Thoracic aorta (tissue), 2 donors: ENCODE results near the gene SLC39A11. TPM values are rescaled to one million over a fixed set of nuclear protein-coding genes. Genes with fewer than 3 reads are reported as not detected.

Source experiments
- ATAC-seq: fragments of 150-250 bp; one replicate; pipeline ENCODE4 v1.8.0; 2017; ENCODE audit warnings: low read depth; ENCODE audit not compliant: insufficient number of reproducible peaks, low FRiP score
- DNase-seq: peaks from one replicate; pipeline ENCODE4 v3.0.0-alpha.2; 2020; ENCODE audit warnings: low spot score
- H3K27ac ChIP-seq, 2 donors: fragments of 200-600 bp; sonication (generic); 1 replicate in 1 of 2; 2 replicates in 1 of 2; pipeline ENCODE4 v1.5.1; 2016; ENCODE audit warnings: mild to moderate bottlenecking in 2 of 2, moderate library complexity in 2 of 2
- H3K27me3 ChIP-seq: fragments of 200-600 bp; sonication (generic); replicated peaks from 2 replicates; pipeline ENCODE4 v1.6.0; 2016; ENCODE audit warnings: mild to moderate bottlenecking; ENCODE audit not compliant: insufficient read depth
- H3K36me3 ChIP-seq: fragments of 200-600 bp; sonication (generic); one replicate; pipeline ENCODE4 v1.5.1; 2016
- H3K4me1 ChIP-seq, 2 donors: fragments of 200-600 bp; sonication (generic); 1 replicate in 1 of 2; 2 replicates in 1 of 2; pipeline versions ENCODE4 v1.5.1 to v1.6.0; 2016; ENCODE audit warnings: low read depth in 2 of 2, mild to moderate bottlenecking in 1 of 2; ENCODE audit not compliant: control insufficient read depth in 1 of 2
- H3K4me3 ChIP-seq: fragments of 200-600 bp; sonication (generic); 2 replicates; pipeline ENCODE4 v1.5.1; 2016; ENCODE audit warnings: mild to moderate bottlenecking
- H3K9me3 ChIP-seq: fragments of 200-600 bp; sonication (generic); 2 replicates; pipeline ENCODE4 v1.5.1; 2016
- total RNA-seq, 2 donors: library from RNA; depleted of rRNA; stranded (reverse); fragments of >200 nt; gene quantifications; one replicate each; pipeline versions ENCODE4 v1.1.0 to v1.2.3, GENCODE V29; 2016
- TF ChIP-seq, protein P1 (sequence below): fragments of 200-600 bp; sonication (generic); IDR thresholded peaks from one replicate; pipeline ENCODE4 v1.5.1; 2019; ENCODE audit warnings: antibody characterized with exemption

The SLC39A11 gene
- total RNA-seq, 2 donors from 2014 or later = 12.0 to 29.1 TPM

DNA sequence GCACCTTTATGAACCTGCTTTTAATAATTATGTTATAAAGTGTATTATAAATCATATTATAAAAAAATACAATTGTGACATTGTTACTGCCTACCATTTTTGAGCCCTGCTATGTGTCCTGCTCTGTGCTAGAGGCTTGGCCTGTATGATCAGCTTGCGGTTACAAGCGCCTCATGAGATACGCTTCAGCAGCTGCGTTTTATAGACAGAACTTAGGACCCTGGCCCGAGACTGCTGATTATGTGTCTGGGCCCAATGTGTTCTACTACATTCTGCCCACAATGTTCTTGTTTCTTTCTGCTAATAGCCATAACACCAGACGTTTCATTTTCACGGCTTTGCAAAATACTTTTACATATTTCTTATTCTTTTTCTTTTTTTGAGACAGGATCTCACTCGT, 395.8 kb downstream of the SLC39A11 start:
- DNase-seq = no peak
- H3K27ac ChIP-seq = no peak overlapping the region
- ATAC-seq = no peak
- no peak overlapping the region for H3K4me3 ChIP-seq
- H3K36me3 ChIP-seq = no peaks in the 10 kb centered on the region
- no peaks in the 10 kb centered on the region for H3K27me3 ChIP-seq
- H3K4me1 ChIP-seq = no peaks in the 10 kb centered on the region
- H3K9me3 ChIP-seq = no peaks in the 10 kb centered on the region
- TF ChIP-seq, protein P1, sequence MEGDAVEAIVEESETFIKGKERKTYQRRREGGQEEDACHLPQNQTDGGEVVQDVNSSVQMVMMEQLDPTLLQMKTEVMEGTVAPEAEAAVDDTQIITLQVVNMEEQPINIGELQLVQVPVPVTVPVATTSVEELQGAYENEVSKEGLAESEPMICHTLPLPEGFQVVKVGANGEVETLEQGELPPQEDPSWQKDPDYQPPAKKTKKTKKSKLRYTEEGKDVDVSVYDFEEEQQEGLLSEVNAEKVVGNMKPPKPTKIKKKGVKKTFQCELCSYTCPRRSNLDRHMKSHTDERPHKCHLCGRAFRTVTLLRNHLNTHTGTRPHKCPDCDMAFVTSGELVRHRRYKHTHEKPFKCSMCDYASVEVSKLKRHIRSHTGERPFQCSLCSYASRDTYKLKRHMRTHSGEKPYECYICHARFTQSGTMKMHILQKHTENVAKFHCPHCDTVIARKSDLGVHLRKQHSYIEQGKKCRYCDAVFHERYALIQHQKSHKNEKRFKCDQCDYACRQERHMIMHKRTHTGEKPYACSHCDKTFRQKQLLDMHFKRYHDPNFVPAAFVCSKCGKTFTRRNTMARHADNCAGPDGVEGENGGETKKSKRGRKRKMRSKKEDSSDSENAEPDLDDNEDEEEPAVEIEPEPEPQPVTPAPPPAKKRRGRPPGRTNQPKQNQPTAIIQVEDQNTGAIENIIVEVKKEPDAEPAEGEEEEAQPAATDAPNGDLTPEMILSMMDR = no peak

DNA sequence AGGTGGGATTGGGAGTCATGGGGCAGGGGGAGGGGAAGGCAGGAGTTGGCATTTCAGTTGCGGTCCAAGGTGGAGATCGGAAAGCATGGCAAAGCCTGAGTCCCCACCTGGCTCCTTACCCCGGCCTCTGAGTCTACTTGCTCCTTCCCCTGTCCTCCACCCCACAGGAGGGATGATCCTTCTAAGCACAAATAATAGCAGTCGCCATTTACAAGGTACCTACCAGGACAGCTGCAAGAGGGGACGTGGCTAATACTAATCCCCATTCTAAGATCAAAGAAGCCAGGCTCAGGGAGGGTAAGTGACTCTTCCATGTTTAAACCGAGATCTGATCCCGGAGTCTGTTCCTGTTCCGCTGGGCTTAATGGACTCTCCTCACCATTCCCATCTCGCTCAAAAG, 396.3 kb downstream of the SLC39A11 start:
- H3K36me3 ChIP-seq = no peaks in the 10 kb centered on the region
- no peak overlapping the region for H3K27ac ChIP-seq
- no peak for ATAC-seq
- TF ChIP-seq, protein P1 = no peak
- no peaks in the 10 kb centered on the region for H3K27me3 ChIP-seq
- no peak overlapping the region for H3K4me3 ChIP-seq
- H3K4me1 ChIP-seq = no peaks in the 10 kb centered on the region
- H3K9me3 ChIP-seq = no peaks in the 10 kb centered on the region
- no peak for DNase-seq

DNA sequence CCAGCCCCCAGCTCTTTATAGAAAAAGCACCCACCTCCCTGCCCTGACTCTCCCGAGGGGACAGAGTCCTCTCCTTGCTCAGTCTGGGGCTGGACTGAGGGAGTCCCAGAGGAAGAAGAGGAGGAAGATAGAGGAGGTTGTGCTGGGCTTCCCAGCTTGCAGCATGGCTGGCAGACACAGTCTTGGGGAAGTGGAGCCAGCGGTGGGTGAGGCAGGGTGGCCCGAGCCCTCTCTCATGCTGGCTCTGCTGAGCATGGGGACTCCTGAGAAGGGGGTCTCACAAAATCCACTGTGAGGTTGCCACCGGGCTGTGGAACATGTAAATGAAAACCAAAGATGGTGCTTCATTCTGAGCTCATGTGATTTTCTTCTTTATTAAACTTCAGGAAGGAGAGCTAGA, 398.5 kb downstream of the SLC39A11 start:
- TF ChIP-seq, protein P1 = no peak
- Histone ChIP-seq H3K4me3 (no peak overlapping the region), H3K4me1 (no peaks in the 10 kb centered on the region), H3K9me3 (no peaks in the 10 kb centered on the region), H3K27ac (no peak overlapping the region), H3K36me3 (no peaks in the 10 kb centered on the region), H3K27me3 (no peaks in the 10 kb centered on the region)
- ATAC-seq (no peak), DNase-seq (no peak)

DNA sequence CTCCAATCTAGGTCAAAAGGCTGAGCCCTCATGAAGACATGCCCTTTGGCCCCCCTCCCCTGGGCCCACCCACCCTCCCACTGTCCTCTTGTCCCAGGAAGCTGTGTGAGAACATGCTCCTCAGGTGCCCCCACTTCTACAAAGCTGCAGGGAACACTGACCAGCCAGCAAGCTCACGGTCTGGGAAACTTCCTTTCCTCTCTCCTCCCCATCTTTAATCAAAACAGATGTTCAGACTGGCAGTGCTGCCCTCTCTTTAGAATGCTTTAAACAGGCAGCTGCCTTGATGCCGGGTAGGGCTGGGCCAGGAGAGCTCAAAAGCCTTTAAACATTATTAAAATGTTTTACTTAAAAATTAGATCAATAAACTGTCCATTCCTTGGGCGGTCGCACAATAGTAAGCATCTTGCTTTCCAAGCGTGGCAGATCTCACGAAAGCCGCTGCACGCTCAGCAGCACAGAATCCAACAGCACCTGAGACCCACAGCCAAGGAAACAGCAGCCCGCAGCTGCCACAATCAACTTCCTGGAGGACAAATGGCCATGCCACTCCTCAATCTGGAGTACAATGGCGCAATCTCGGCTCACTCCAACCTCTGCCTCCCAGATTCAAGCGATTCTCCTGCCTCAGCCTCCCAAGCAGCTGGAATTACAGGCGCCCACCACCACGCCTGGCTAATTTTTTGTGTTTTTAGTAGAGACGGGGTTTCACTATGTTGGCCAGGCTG, 399.2 kb downstream of the SLC39A11 start:
- no peak overlapping the region for H3K4me3 ChIP-seq
- DNase-seq = no peak
- TF ChIP-seq, protein P1 = no peak
- ATAC-seq = no peak
- no peaks in the 10 kb centered on the region for H3K36me3 ChIP-seq
- no peaks in the 10 kb centered on the region for H3K9me3 ChIP-seq
- no peak overlapping the region for H3K27ac ChIP-seq
- no peaks in the 10 kb centered on the region for H3K27me3 ChIP-seq
- H3K4me1 ChIP-seq = no peaks in the 10 kb centered on the region

DNA sequence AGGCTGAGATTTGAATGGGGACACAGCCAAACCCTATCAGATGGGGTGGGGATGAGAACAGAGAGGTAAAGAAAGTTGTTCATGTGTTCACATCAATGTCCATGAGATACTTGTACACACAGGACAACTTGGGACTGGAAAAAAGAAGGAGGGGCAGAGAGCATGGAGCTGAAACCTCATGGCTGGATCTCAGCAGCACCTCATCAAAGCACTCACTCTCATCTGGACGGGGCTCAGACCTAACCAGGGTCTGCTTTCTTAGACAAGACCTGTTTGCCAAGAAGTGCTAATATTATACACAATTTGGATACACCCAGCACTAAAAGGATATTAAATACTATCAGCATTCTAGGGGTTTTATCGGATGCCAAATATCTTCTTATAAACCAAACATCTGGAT, 399.8 kb downstream of the SLC39A11 start:
- no peak for DNase-seq
- no peak for ATAC-seq
- Histone ChIP-seq H3K27ac (no peak overlapping the region), H3K27me3 (no peaks in the 10 kb centered on the region), H3K4me3 (no peak overlapping the region), H3K9me3 (no peaks in the 10 kb centered on the region), H3K36me3 (no peaks in the 10 kb centered on the region), H3K4me1 (no peaks in the 10 kb centered on the region)
- TF ChIP-seq, protein P1 = no peak
